Aorta (tissue), 5 donors: ENCODE measurements around the gene TOR1AIP1. TPM values are rescaled to one million over a fixed set of nuclear protein-coding genes. Genes with fewer than 3 reads are reported as not detected.

Experiments
- ATAC-seq: fragments of 200-7000 bp; cut with Tn5 transposase; one replicate; pipeline ENCODE4 v1.9.1; 2022; ENCODE audit warnings: moderate library complexity; ENCODE audit not compliant: low FRiP score
- DNase-seq, 2 donors: peaks; one replicate each; pipeline ENCODE4 v3.0.0-alpha.2; 2020
- H3K27ac ChIP-seq, 2 donors: one replicate each; pipeline ENCODE4 v1.5.1; 2013; ENCODE audit warnings: low read length in 2 of 2, mild to moderate bottlenecking in 2 of 2, moderate library complexity in 2 of 2, control low read depth in 1 of 2, inconsistent platforms in 1 of 2, low read depth in 1 of 2
- H3K27me3 ChIP-seq, 2 donors: one replicate each; pipeline ENCODE4 v1.6.1; 2013; ENCODE audit warnings: control low read depth in 1 of 2, low read length in 1 of 2, mild to moderate bottlenecking in 1 of 2, moderate library complexity in 1 of 2; ENCODE audit not compliant: insufficient read depth in 2 of 2, control insufficient read depth in 1 of 2
- H3K36me3 ChIP-seq, 2 donors: one replicate each; pipeline ENCODE4 v1.6.1; 2013; ENCODE audit warnings: control low read depth in 1 of 2, low read length in 1 of 2, mild to moderate bottlenecking in 1 of 2; ENCODE audit not compliant: insufficient read depth in 2 of 2, control insufficient read depth in 1 of 2
- H3K4me1 ChIP-seq, 2 donors: one replicate each; pipeline ENCODE4 v1.6.1; 2013; ENCODE audit warnings: low read length in 2 of 2, control low read depth in 1 of 2, mild to moderate bottlenecking in 1 of 2, moderate library complexity in 1 of 2; ENCODE audit not compliant: insufficient read depth in 2 of 2, control insufficient read depth in 1 of 2
- H3K4me3 ChIP-seq, 2 donors: one replicate each; pipeline ENCODE4 v1.5.1; 2013; ENCODE audit warnings: low read length in 2 of 2, control low read depth in 1 of 2, mild to moderate bottlenecking in 1 of 2
- H3K9me3 ChIP-seq: one replicate; pipeline ENCODE4 v1.6.1; 2013; ENCODE audit warnings: mild to moderate bottlenecking, low read length; ENCODE audit not compliant: control insufficient read depth
- WGBS, 2 donors: extraction: QIAGEN DNeasy Blood & Tissue Kit; methylation state at CpG; one replicate each; pipeline ENCODE4 v1.1.7; 2013; 5-methylcytosine and 5-hydroxymethylcytosine counted together
- intact Hi-C, 2 donors: fragments of 100-400 bp; cut with DNase I; formaldehyde crosslinking; loops; one replicate each; pipeline versions ENCODE4 v1.14.2 to v1.15.0; 2022
- polyA plus RNA-seq, 2 donors: library from polyadenylated mRNA; stranded (reverse); fragments of 200-250 nt; gene quantifications; one replicate each; pipeline ENCODE4 v1.2.3, GENCODE V29; 2013
- total RNA-seq, 2 donors: library from RNA; stranded (reverse); fragmentation: NEBNext Ultra II Directional; extraction: Animal tissue kit (Norgen Biotek cat#: 25700); gene quantifications; one replicate each; pipeline ENCODE4 v1.2.1, GENCODE V29; 2021
- donor health status: healthy with polysubstance abuse.
- donor health status: Bipolar disorder and iron deficiency.
- donor health status: DM: no; HTN: no; CAD: no.
- donor health status: DM: no; HTN: no; CAD: no.
- donor health status: DM: yes; HTN: yes; CAD: no.

Gene TOR1AIP1
- total and polyA plus RNA-seq, 4 donors: 48.0 to 68.4 (median 61.0) TPM

DNA sequence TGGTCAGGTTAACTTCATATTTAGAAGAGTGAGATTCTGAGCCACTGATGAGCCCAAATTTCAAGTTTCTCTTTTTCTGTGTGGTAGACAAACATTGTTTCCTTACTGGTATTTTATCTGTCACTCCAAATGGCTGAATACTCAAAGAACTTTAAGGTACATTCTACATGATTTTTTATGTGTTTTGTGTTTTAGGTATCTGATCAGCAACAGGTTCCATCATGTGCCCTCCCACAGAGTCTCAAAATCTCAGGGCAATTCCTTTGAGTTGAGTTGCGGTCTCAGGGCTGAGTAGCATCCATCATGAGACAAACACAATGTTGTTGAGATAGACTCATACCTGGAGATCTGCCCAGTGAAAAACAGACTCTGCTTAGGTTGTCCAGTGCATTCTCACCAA, 57.9 kb downstream of the TOR1AIP1 start:
- 99 to 100% methylated on average over 1 of the region's 1 CpG for WGBS, 2 donors
- ATAC-seq: no peak
- intact Hi-C loops: no loop called here

GRCh38 chr1:179941454-179941853, 59.4 kb downstream of the TOR1AIP1 start:
- Histone ChIP-seq H3K9me3 (no peaks in the 10 kb centered on the region), H3K27ac (no peak overlapping the region), H3K4me1 (no peaks in the 10 kb centered on the region), H3K36me3 (no peaks in the 10 kb centered on the region), H3K27me3 (no peaks in the 10 kb centered on the region), H3K4me3 (no peak overlapping the region)
- DNase-seq (no peak), ATAC-seq (no peak)
- 38 to 49% methylated on average over 2 of the region's 2 CpGs for WGBS, 2 donors
- intact Hi-C loops: no loop called here

More for the DNA sequence above, 57.9 kb downstream of the TOR1AIP1 start:
- DNase-seq: no peak
- H3K9me3 ChIP-seq: no peaks in the 10 kb centered on the region
- no peak overlapping the region for H3K4me3 ChIP-seq
- no peaks in the 10 kb centered on the region for H3K27me3 ChIP-seq
- no peaks in the 10 kb centered on the region for H3K4me1 ChIP-seq
- H3K36me3 ChIP-seq: no peaks in the 10 kb centered on the region
- no peak overlapping the region for H3K27ac ChIP-seq

DNA sequence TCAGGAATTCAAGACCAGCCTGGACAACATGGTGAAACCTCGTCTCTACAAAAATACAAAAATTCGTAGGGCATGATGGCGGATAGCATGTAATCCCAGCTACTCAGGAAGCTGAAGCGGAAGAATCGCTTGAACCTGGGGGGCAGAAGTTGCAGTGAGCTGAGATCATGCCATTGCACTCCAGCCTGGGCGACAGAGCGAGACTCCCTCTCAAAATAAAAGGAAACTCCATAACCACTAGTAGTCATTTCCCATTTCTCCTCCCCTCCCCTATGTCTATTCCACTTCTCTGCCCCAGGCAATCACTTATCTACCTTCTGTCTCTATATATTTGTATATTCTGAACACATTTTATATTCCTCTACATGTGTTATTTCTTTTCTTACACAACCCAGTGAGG, 68.6 kb downstream of the TOR1AIP1 start:
- no peak overlapping the region for H3K4me3 ChIP-seq
- H3K9me3 ChIP-seq: no peaks in the 10 kb centered on the region
- no peaks in the 10 kb centered on the region for H3K36me3 ChIP-seq
- WGBS, 2 donors: 93 to 94% methylated on average over 7 of the region's 7 CpGs
- no peak for DNase-seq
- H3K27ac ChIP-seq: no peak overlapping the region
- no peak for ATAC-seq
- intact Hi-C loops: loop anchor here in 1 of 2 donors (10.0 kb wide), 1 partner anchor 54 kb away; no protein-coding TSS in a partner anchor
- H3K27me3 ChIP-seq: no peaks in the 10 kb centered on the region
- H3K4me1 ChIP-seq: no peaks in the 10 kb centered on the region

DNA sequence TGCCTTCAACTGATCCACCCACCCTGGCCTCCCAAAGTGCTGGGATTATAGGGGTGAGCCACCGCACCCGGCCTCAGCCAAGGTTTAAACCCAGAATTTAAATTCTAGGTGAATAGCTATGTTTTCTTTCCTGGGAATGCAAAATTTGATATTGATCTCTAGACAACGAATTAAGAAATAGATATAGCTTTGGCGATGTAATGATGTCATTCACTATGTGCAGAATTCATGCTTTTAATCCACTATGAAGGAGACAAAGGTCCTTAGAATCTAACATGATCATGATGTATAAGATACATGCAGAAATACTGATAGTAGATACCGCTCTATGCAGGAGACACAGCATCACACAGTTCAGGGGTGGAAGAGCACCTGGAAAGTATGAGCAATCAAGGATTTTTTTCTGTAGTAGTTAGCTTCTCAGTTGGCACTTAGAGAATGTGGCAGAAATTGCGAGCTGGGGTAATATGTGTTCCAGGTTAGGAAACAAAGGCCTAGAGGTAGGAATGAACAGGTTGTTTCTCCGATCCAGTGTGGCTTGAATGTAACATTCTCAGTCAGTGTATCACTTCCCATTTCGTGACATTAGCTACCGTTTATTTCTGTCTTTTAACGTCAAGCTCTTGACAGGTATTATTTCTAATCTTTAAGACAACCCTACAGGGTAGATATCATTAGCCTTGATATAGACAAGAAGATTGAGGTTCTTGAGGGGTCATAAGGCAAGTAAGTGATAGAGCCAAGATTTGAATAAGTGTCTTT, 69.5 kb downstream of the TOR1AIP1 start:
- DNase-seq (no peak), ATAC-seq (no peak)
- Histone ChIP-seq H3K4me1 (no peaks in the 10 kb centered on the region), H3K9me3 (no peaks in the 10 kb centered on the region), H3K36me3 (no peaks in the 10 kb centered on the region), H3K4me3 (no peak overlapping the region), H3K27me3 (no peaks in the 10 kb centered on the region), H3K27ac (no peak overlapping the region)
- intact Hi-C loops: loop anchor here in 1 of 2 donors (10.0 kb wide), 1 partner anchor 53 kb away; no protein-coding TSS in a partner anchor
- 90 to 94% methylated on average over 10 of the region's 10 CpGs for WGBS, 2 donors

- Histone ChIP-seq H3K27me3 (no peaks in the 10 kb centered on the region), H3K4me3 (no peak overlapping the region), H3K27ac (no peak overlapping the region), H3K4me1 (no peaks in the 10 kb centered on the region), H3K9me3 (no peaks in the 10 kb centered on the region), H3K36me3 (no peaks in the 10 kb centered on the region)
- WGBS, 2 donors: 87 to 89% methylated on average over 4 of the region's 4 CpGs
- intact Hi-C loops: loop anchor here in 1 of 2 donors (10.0 kb wide), 1 partner anchor 53 kb away; no protein-coding TSS in a partner anchor
- ATAC-seq (no peak), DNase-seq (no peak)
Measured at GRCh38 chr1:179952186-179952585, 70.1 kb downstream of the TOR1AIP1 start.

DNA sequence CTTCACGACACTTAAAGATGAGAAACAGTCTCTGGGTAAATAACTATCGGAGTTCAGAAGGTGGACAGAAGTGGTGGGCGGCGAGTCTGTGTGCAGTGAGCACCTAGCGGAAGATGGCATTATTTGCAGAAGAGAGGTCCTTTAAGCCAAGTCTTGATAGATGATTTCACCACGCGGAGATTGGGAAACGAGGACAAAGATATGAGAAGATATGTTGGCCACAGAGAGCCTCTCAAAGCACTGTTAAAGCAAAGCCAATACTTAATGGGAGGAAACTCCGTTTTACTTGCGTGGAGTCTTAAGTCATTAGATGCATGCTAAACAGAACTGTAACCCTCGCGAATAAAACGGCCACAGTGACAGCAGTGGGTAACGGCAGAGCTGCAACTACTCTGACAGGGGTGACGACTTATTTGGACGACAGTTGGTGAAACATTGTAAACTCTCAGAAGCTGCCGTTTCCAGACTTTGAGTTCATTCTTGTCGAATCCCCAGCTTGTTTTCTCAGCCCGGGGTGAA, 71.9 kb downstream of the TOR1AIP1 start:
- Histone ChIP-seq H3K27me3 (no peaks in the 10 kb centered on the region), H3K36me3 (no peaks in the 10 kb centered on the region), H3K9me3 (no peaks in the 10 kb centered on the region), H3K4me3 (peak overlapping the region; percentile 27 to 40), H3K27ac (peak overlapping the region; percentile 1 to 71), H3K4me1 (no peaks in the 10 kb centered on the region)
- WGBS, 2 donors: 2% methylated on average over 19 of the region's 19 CpGs
- ATAC-seq (peak; percentile 36), DNase-seq (peak in 1 of 2 donors; percentile 44)
- intact Hi-C loops: loop anchor here in 1 of 2 donors (1.0 to 10.0 kb wide), 2 partner anchors 51 to 72 kb away; partner anchors contain the start of gene TOR1AIP1

DNA sequence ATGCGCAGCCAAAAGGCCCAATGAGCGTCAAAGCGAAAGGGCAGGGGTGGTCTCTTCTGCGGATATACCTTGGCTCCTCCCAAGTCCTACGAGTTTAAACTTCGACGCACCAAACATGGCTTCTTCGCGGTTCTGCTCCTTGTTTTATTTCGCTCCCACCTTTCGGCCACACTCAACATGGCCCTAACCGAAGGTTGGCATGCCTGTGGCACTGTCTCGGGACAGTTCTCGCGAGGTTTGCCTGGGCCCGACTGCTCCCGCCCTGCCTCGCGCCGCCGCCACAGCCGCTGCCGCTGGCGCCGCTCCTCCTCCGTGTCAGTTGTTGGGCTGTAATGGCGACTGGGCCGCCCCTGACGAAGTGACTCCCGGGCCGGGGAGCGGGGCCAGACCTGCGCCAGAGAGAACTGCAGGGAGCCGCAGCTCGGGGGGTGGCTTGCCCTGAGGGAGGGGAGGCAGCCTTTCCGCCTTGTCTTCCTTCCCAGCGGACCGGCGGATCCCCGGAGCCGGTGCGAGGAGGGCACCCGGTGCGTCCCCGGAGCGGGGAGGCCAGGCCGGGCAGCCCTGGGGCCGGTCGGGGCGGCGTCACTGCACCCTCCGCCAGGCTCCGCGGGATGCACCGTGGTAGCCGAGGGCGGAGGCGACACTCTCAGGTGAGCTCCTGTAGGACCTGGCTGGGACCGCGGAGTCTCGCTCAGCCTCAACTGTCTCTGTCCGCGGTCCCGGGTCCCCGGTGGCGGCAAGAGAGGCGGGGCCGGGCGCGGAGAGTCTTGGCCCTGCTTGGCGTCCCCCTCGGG, 72.6 kb downstream of the TOR1AIP1 start, which contains the start of gene CEP350:
TSS of gene CEP350 (plus strand) at position 318 of the 794 bp plus-strand sequence. CDS start 31,372 bp downstream, outside the sequence.
- Histone ChIP-seq H3K27me3 (no peaks in the 10 kb centered on the region), H3K36me3 (no peaks in the 10 kb centered on the region), H3K4me3 (peak within 1 kb of the TSS; percentile 90 to 93), H3K9me3 (no peaks in the 10 kb centered on the region), H3K4me1 (no peaks in the 10 kb centered on the region), H3K27ac (peak within 1 kb of the TSS; percentile 12 to 87)
- WGBS, 2 donors: 0 to 1% methylated on average over 49 to 72 of the region's 72 CpGs
- DNase-seq: peak; percentile 99
- ATAC-seq: peak; percentile 100
- intact Hi-C loops: loop anchor here in 1 of 2 donors (1.0 to 10.0 kb wide), 2 partner anchors 50 to 72 kb away; partner anchors contain the start of gene TOR1AIP1

DNA sequence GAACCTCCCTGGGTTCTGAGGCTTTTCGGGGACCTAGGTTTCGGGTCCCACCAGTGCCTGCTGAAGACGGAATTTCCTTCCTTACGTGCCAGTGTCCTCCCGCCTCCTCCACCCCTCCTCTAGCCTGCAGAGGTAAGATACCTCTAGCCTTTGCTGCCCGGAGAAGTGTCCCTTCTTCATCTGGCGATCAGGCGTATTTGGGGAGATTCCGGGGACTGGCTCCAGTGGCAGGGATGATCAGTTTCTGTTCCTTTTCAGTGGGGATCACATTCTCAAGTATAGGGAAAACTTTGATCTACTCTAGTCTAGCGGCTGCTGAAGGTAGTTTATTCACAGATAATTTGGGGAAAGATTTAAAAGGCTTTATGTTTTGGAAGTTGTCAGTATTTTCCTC, 73.2 kb downstream of the TOR1AIP1 start:
- H3K27me3 ChIP-seq: no peaks in the 10 kb centered on the region
- DNase-seq (no peak), ATAC-seq (no peak)
- intact Hi-C loops: loop anchor here in 1 of 2 donors (10.0 kb wide), 1 partner anchor 50 kb away; no protein-coding TSS in a partner anchor
- 0 to 1% methylated on average over 10 of the region's 10 CpGs for WGBS, 2 donors
- no peaks in the 10 kb centered on the region for H3K4me1 ChIP-seq
- H3K36me3 ChIP-seq: no peaks in the 10 kb centered on the region
- H3K9me3 ChIP-seq: no peaks in the 10 kb centered on the region
- H3K27ac ChIP-seq: peak overlapping the region in 1 of 2 donors; percentile 87
- H3K4me3 ChIP-seq: peak overlapping the region; percentile 90 to 93
